LNCaP clone FGC (cell line): Measurements from ENCODE around the gene KIAA0408.
"Not testable (repeated sequence)": the region's sequence is repeated elsewhere in the genome, so short reads cannot be mapped to it uniquely, and the experiment has no call there.

Experiments
- DNase-seq: peaks from one replicate; pipeline ENCODE4 v3.0.0-alpha.2; 2011; ENCODE audit warnings: low read depth
- H3K4me3 ChIP-seq: 2 replicates; pipeline ENCODE4 v1.5.1; 2011; ENCODE audit warnings: mild to moderate bottlenecking, low read depth, low read length, control low read depth
- TF ChIP-seq, protein P1 (sequence below): IDR thresholded peaks from 2 replicates; pipeline ENCODE4 v1.5.1; 2012; ENCODE audit warnings: mild to moderate bottlenecking; ENCODE audit not compliant: control insufficient read depth, insufficient read depth; ENCODE audit errors: extremely low read depth

Gene KIAA0408

DNA sequence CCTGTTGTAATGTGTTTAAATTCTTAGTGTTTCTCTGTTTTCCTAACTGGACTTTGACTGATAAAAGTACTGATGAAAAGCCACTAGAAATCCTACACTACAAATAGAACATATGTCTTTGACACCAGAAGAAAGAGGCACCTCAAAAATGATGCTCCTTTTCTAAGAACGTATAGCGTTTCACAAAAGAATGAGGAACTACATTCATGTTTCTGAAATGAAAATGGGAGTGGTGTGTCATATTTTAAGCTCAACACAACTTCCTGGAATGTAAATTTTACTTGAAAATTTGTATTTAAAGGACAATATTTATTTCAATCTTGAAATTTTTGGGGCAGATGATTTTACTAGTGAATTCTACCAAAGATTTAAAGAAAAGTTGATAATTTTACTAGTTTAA is 35.3 kb downstream of the KIAA0408 start:
- TF ChIP-seq, protein P1, sequence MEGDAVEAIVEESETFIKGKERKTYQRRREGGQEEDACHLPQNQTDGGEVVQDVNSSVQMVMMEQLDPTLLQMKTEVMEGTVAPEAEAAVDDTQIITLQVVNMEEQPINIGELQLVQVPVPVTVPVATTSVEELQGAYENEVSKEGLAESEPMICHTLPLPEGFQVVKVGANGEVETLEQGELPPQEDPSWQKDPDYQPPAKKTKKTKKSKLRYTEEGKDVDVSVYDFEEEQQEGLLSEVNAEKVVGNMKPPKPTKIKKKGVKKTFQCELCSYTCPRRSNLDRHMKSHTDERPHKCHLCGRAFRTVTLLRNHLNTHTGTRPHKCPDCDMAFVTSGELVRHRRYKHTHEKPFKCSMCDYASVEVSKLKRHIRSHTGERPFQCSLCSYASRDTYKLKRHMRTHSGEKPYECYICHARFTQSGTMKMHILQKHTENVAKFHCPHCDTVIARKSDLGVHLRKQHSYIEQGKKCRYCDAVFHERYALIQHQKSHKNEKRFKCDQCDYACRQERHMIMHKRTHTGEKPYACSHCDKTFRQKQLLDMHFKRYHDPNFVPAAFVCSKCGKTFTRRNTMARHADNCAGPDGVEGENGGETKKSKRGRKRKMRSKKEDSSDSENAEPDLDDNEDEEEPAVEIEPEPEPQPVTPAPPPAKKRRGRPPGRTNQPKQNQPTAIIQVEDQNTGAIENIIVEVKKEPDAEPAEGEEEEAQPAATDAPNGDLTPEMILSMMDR: no peak
- no peak for DNase-seq
- H3K4me3 ChIP-seq: no peak overlapping the region

DNA sequence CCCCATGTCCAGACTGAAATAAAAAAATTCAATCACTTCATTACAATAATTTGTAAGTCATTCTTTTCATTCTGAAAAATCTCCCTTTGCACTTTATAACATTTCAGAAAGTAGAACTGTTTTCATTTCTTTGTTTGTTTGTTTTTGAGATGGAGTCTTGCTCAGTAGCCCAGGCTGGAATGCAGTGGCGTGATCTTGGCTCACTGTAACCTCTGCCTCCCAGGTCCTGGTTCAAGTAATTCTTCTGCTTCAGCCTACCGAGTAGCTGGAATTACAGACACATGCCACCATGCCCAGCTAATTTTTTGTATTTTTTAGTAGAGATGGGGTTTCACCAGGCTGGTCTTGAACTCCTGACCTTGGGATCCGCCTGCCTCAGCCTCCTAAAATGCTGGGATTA is 38.0 kb downstream of the KIAA0408 start:
- not testable (repeated sequence) for DNase-seq, H3K4me3 ChIP-seq

DNA sequence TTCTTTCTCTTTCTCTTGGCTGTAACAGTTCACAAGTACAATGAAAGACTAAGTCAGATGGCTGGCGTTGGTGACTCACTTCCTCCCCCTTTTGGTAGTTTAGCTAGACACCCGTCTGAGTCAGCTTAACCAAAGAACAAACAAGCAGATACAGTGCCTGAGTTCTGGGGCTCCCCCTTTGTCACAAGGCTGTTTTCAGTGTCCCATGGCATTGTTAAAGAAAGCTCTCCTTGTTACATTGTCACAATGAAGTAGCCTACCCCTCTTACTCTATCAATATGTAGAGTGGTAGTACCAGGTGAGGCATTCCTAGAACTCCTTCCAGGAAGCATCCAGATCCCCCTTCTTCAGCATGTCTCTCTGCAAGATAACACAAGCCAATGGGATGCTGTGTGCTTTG is 38.6 kb downstream of the KIAA0408 start:
- no peak overlapping the region for H3K4me3 ChIP-seq
- TF ChIP-seq, protein P1: peak; percentile 70
- DNase-seq: peak; percentile 26

DNA sequence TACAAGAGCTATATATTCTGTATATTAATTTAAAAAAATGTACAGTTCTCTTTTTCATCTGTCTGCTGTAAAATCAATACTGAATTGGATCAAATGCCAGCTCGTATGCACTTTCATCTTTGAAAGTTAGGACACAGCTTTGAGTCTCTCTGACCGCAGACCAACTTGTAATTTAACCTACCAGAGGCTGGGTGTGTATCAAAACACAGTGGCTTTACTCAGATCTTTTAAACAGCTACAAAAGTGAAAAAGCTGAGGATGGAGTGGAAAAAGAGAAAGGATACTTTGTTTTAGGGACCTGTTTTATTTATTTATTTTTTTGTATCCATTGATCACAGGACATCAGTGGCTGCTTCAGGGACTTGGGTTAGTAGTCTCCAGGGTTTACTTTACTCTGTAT is 44.1 kb downstream of the KIAA0408 start:
- H3K4me3 ChIP-seq: no peak overlapping the region
- DNase-seq: no peak
- TF ChIP-seq, protein P1: no peak

DNA sequence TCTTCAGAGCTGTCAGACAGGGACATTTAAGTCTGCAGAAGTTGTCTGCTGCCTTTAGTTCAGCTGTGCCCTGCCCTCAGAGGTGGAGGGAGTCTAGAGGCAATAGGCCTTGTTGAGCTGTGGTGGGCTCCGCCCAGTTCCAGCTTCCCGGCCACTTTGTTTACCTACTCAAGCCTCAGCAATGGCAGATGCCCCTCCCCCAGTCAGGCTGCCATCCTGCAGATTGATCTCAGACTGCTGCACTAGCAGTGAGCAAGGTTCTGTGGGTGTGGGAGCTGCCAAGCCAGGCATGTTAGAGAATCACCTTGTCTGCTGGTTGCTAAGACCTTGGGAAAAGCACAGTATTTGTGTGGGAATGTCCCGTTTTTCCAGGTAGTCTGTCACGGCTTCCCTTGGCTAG is 46.1 kb downstream of the KIAA0408 start:
- not testable (repeated sequence) for DNase-seq, H3K4me3 ChIP-seq

DNA sequence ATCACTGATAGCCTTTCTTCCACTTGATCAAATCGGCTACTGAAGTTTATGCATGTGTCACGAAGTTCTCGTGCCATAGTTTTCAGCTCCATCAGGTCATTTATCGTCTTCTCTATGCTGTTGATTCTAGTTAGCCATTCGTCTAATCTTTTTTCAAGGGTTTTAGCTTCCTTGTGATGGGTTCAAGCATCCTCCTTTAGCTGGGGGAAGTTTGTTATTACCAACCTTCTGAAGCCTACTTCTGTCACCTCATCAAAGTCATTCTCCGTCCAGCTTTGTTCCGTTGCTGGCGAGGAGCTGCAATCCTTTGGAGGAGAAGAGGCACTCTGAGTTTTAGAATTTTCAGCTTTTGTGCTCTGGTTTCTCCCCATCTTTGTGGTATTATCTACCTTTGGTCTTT is 47.2 kb downstream of the KIAA0408 start:
- H3K4me3 ChIP-seq, DNase-seq: not testable (repeated sequence)
